ENCODE results near the gene TESK2.

TESK2 gene

GRCh38 chr1:45508295-45509151 lies 17.6 kb upstream of the TESK2 start:
- Histone ChIP-seq H3K9me3 (ENCODE audit: control insufficient read depth, low read length) (no peaks in the 10 kb centered on the region), H3K9ac (no peak overlapping the region), H3K27me3 (ENCODE audit: control insufficient read depth, insufficient read depth, low read length) (no peaks in the 10 kb centered on the region), H3K36me3 (ENCODE audit: control insufficient read depth, insufficient read depth, low read length) (no peaks in the 10 kb centered on the region), H3K4me2 (ENCODE audit: low read length) (no peak overlapping the region), H3K79me2 (no peaks in the 10 kb centered on the region), H2AFZ (no peak overlapping the region), H3K27ac (no peak overlapping the region), H3K4me3 (ENCODE audit: low read depth, low read length) (no peak overlapping the region), H3K4me1 (no peaks in the 10 kb centered on the region)
- TF ChIP-seq CTCF (IDR thresholded peaks at IDR 0.05) = no peak

DNA sequence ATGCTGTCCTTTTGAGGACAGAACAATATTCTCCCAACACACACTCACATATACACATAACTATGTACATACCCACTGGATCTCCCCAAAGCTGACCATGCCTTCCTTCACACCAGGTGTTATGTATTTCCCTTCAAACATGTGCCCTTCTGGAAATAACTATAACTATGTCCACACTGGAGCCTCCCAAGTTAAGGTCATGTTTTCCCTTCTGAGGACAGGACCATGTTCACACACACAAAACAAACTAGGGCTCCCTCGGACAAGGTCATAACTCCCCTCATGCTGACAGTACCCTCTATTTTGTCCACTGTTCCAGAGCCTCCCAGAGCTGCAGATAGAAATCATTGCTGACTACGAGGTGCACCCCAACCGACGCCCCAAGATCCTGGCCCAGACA lies 16.9 kb upstream of the TESK2 start:
- no peak for TF ChIP-seq CTCF (IDR thresholded peaks at IDR 0.05)
- Histone ChIP-seq H3K27ac (no peak overlapping the region), H3K27me3 (ENCODE audit: control insufficient read depth, insufficient read depth, low read length) (no peaks in the 10 kb centered on the region), H3K9ac (no peak overlapping the region), H3K9me3 (ENCODE audit: control insufficient read depth, low read length) (no peaks in the 10 kb centered on the region), H3K4me2 (ENCODE audit: low read length) (no peak overlapping the region), H2AFZ (no peak overlapping the region), H3K36me3 (ENCODE audit: control insufficient read depth, insufficient read depth, low read length) (no peaks in the 10 kb centered on the region), H3K4me3 (ENCODE audit: low read depth, low read length) (no peak overlapping the region), H3K79me2 (no peaks in the 10 kb centered on the region), H3K4me1 (no peaks in the 10 kb centered on the region)

DNA sequence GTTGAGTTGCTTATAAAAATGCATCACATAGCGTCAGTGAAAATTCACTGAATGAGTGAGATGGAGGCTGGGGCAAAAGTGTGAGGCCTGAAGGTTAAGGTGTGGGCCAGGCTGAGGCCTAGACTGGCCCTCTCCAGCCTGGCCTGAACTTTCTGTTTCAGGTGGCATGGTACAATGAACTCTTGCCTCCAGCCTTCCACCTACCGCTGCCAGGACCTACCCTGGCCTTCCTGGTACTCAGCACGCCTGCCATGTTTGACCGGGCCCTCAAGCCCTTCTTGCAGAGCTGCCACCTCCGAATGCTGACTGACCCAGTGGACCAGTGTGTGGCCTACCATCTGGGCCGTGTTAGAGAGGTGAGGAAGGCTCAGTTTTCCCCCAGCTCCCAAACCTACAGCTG lies 16.2 kb upstream of the TESK2 start:
- Histone ChIP-seq H3K4me1 (no peaks in the 10 kb centered on the region), H3K9ac (no peak overlapping the region), H3K27me3 (ENCODE audit: control insufficient read depth, insufficient read depth, low read length) (no peaks in the 10 kb centered on the region), H3K79me2 (no peaks in the 10 kb centered on the region), H3K36me3 (ENCODE audit: control insufficient read depth, insufficient read depth, low read length) (no peaks in the 10 kb centered on the region), H3K4me2 (ENCODE audit: low read length) (no peak overlapping the region), H3K27ac (no peak overlapping the region), H2AFZ (no peak overlapping the region), H3K4me3 (ENCODE audit: low read depth, low read length) (no peak overlapping the region), H3K9me3 (ENCODE audit: control insufficient read depth, low read length) (no peaks in the 10 kb centered on the region)
- TF ChIP-seq CTCF (IDR thresholded peaks at IDR 0.05) = no peak

DNA sequence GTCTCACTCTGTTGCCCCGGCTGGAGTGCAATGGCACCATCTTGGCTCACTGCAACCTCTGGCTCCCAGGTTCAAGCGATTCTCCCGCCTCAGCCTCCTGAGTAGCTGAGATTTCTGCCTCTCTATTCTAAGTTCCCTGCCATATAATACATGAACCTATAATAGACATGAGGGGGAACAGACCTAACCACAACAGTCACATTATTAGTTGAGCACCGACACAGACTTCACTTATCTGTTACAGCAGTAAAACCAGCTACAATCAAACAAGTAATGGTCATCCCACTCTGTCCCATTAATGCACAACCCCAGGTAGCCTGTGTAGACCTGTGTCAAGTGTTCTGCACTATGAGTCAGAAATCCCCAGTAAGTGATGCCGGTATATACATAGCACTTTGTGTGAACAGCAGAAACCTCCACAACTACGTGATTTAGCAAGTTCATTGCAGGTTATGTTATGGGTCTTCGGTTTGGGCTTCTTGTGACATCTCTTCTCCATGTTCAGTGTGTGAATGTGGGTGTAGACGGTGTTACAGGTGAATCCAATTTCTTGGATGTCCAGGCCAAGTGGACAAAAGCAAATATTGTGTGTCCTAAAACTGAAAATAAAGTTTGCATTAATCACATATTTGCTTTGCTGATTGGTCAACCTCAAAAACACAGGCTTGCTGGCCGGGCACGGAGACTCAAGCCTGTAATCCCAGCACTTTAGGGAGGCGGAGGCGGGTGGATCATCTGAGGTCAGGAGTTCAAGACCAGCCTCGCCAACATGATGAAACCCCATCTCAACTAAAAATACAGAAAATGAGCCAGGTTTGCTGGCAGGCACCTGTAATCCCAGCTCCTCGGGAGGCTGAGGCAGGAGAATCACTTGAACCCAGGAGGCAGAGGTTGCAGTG lies 12.7 kb upstream of the TESK2 start:
- no peaks in the 10 kb centered on the region for H3K79me2 ChIP-seq
- no peak overlapping the region for H3K4me3 ChIP-seq (ENCODE audit: low read depth, low read length)
- H3K36me3 ChIP-seq (ENCODE audit: control insufficient read depth, insufficient read depth, low read length) = no peaks in the 10 kb centered on the region
- peaks cover 3% of the 10 kb centered on the region for H3K4me1 ChIP-seq
- H3K9ac ChIP-seq = no peak overlapping the region
- no peak overlapping the region for H3K27ac ChIP-seq
- TF ChIP-seq CTCF (IDR thresholded peaks at IDR 0.05) = no peak
- H3K27me3 ChIP-seq (ENCODE audit: control insufficient read depth, insufficient read depth, low read length) = no peaks in the 10 kb centered on the region
- H3K9me3 ChIP-seq (ENCODE audit: control insufficient read depth, low read length) = no peaks in the 10 kb centered on the region
- H3K4me2 ChIP-seq (ENCODE audit: low read length) = no peak overlapping the region
- no peak overlapping the region for H2AFZ ChIP-seq
